NCI-H2196 (cell line): ENCODE results near the gene MACROD2.

Experiments used
- DNase-seq: peaks from one replicate; lab custom pipeline; 2025; ENCODE audit not compliant: unreplicated experiment; lab: John Stamatoyannopoulos, UW

Gene MACROD2

DNA sequence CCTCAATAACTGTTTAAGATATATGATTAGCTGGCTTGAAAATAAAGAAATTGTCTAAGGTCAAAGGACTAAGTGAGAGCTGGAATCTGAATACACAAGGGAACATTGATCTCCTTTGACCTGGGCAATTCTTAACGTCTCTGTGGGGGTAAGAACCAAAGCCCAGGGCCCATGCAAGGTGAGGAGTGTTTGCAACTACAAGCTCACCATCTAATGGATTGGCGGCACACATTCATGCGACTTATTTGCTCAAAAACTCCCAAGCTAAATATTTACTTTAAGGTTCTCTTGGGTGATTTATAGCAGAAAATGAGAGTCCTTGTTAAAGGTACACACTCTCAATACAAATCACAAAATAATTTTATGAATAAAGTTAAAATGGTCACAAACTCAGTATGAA is 734.1 kb downstream of the MACROD2 start:
- no peak for DNase-seq

DNA sequence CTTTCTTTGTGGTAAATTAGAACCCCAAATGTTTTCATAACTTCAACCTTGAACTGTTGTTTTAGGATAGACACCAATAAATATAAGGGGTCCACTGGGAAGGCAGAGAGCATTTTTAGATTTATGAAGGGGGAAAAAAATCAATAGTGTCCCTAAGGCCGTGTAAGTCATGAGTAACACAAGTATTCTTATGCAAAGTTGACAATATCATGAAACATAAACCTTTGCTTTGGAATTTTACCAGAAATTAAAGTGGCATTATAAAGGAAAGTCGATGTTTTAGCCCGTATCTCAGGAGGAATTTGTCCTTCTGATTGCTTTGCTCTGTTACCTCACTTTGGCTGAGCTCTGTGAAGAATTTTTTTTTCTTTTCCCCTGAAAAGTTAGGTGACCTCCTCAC is 737.0 kb downstream of the MACROD2 start:
- no peak for DNase-seq

DNA sequence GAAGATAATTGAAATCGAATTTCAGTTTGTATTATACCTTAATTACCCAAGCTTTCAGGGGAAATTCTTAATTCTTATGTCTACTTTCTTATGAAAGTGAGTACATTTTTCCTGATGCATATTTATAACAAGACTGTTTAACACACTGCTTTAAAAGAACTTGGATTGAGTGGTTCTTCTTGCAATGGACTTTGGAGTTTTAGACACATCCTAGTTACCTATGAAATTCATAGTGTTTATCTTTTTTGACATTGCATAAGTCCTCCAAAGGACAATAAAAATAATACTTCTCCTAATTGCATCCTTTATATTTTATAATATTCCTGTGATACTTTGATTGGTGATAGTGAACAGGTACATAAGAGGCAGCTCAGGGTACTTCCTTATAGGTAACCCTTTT is 737.7 kb downstream of the MACROD2 start:
- DNase-seq: no peak

GRCh38 chr20:14740380-14740779 is 745.1 kb downstream of the MACROD2 start:
- no peak for DNase-seq

DNA sequence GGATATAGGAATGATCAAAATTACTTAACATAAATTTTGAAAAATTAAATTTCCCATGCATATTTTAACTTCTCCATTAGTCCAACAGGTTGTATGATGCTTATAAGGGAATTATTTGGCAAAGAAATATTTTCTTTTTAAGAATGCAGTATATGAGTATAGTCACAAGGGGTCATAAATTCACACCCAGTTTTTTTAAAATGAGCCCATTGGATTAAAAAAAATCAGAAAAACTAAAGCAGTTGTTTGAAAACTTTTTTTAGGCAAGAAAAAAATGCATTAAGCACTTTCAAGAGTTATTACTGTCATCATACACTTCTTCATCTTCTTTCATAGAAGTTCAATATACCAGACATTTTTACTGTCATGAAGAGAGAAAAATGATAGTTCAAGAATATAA is 746.3 kb downstream of the MACROD2 start:
- no peak for DNase-seq

GRCh38 chr20:14744723-14745122 is 749.4 kb downstream of the MACROD2 start:
- DNase-seq: no peak

DNA sequence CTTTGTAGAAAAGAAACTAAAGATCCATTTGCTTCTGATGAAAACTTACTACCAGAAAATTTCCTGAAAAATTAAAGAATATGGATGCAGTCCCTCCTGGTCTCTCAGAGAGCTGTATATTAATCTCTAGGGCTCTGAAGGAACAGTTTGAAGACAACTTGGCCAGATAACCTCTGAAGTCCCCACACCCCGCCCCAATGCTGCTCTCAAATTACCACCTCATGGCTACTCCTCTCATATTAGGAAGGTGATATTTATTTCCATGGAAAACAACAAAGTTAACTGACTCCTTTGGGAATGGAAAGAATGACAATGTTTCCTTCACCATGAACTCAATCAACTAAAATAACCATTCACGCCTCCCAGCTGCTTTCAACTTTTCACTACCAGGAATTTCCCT is 750.5 kb downstream of the MACROD2 start:
- DNase-seq: no peak

DNA sequence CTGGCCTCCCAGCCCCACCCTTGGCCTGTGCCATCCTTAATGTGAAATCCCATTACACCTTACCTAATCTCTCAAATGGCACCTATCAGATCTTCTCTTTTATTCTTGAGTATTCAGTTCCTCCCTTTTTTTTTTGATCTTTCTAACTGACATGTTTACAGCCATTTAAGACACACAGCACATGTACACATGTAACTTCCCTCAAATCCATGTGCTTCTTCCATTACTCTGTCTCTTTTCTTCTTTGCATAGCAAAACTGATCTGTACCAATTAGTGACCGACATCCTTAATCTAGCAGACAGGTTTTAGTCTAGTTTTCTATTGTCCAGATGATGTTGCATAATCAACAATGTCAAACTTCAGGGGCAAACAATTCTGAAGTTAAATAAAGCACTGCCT is 755.9 kb downstream of the MACROD2 start:
- no peak for DNase-seq

- DNase-seq: no peak
These were observed 762.4 kb downstream of the MACROD2 start for GRCh38 chr20:14757728-14758127.

GRCh38 chr20:14758356-14758755 is 763.0 kb downstream of the MACROD2 start:
- DNase-seq: no peak

GRCh38 chr20:14759979-14760378 is 764.7 kb downstream of the MACROD2 start:
- no peak for DNase-seq

DNA sequence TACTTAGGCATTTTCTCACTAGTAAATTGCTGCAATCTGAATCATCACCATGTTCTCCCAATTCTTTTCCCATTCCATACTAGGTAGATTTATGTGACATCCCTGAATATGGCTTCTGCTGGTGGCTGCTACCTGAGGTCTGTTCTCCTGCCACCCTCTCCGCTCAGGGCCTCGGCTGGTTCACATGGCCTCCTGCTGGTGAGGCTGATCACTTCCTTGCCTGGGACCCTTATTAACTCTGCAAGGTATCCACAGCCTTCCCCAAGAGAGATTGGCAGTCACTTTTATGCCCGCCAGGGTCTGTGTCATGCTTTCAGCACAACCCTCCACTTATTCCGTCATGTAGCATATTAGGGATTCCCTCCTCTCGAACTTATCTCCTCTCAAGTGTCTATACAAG is 766.6 kb downstream of the MACROD2 start:
- DNase-seq: no peak

DNA sequence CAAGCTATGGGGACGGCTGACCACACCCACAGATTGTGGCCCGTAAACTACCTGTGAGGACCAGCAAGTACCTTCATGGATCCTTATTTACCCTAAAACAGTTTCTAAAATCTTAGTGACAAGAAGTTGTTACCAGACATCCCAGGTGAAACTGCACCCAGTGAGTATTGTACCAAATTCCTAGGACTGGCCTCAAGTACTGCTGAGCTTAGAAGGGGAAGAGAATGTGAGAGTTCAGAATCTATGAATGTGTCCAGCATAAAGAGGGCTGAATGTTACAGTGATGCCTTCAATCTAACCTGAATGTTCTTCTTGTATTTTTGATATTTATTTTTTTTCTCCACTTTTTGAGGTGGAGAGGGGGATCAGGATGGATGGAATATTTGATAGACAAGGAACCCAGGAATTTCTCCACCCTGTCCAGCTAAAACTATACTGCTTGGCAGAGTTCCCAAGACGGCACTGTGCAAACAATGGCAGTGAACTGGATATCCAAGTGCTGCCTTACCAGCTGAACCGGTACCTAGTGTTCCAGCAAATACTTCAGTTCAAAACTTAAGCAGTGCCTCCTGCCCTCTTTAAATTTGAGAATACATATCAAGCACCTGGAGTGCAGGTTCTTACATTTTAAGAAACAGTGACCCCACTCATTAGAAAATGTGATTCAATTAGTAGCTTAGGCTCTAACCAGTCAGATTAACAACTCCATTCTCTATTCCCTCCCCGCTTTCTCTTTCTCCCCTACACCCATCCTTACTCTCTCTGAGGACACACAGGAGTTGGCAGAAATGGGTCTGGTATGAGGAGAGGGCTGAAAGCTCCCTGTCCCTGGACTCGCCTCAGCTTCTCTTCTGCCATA is 769.4 kb downstream of the MACROD2 start:
- DNase-seq: peak; percentile 42

DNA sequence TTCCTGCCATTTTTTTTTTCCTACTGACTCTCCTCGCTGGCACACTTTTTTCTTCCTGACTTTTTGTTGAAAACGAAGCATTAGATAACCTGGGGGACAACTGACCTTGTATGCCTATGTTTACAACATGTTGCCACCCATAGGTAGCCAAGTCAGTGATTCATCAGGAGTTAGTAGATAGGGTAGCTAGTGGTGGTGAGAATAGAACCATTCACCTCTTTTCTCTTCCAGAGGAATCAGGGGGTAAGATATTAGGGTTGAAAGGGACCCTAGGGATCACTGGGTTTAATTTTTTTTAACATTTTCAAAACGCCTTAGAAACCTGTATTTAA is 770.0 kb downstream of the MACROD2 start:
- no peak for DNase-seq

DNA sequence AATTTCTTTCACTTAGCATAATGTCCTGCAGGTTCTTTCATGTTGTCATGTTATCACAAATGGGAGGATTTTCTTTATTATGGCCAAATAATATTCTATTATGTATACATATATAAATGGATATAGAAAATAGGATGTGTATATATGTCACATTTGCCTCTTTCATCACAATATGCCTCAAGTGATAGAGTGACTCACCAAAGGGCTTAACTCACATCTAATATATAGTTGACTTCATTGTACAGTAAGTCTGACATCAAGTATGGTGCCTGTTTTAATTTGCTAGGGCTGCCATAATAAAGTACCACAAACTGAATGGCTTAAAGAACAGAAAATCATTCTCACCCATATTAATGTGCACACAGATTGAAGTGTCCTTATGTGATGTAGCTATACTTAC is 778.2 kb downstream of the MACROD2 start:
- no peak for DNase-seq

DNA sequence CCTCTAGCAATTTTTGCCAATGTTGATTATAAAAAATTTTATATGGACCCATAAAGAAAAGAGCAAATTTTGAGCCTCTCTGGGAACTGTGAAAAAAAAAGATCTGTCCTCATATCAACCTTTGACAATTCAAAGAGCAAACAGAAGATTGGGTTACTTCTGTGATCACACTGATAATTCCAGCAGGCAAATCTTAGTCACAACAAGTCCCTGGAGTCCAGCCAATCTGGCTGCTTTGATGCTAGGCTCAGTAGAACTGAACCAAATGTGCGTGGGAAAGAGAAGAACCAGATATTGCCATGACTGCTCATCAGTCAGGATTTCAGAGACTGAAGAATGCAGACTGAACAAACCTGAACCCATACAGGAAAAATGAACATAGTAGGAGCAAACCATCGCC is 780.5 kb downstream of the MACROD2 start:
- DNase-seq: peak; percentile 71

GRCh38 chr20:14777591-14777990 is 782.3 kb downstream of the MACROD2 start:
- no peak for DNase-seq

DNA sequence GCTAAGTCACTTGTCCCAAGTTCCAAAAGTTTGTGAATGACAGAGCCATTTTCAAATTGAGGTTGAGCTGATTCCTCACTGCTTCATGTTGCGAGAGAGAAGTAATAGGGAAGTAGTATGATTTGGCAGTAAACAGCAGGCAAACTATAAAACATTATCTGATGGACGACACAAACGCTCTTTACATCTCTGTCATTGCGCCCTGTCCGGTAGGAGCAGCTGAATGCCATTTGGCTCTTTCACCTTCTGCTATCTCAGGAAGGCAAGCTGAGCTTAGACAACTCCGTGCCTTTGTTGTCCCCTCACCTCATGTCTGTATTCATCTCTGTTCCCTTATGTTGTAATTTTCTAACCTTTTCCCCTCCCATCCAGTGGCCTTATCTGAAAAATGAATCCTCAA is 782.8 kb downstream of the MACROD2 start:
- DNase-seq: no peak

GRCh38 chr20:14778875-14779274 is 783.6 kb downstream of the MACROD2 start:
- no peak for DNase-seq

DNA sequence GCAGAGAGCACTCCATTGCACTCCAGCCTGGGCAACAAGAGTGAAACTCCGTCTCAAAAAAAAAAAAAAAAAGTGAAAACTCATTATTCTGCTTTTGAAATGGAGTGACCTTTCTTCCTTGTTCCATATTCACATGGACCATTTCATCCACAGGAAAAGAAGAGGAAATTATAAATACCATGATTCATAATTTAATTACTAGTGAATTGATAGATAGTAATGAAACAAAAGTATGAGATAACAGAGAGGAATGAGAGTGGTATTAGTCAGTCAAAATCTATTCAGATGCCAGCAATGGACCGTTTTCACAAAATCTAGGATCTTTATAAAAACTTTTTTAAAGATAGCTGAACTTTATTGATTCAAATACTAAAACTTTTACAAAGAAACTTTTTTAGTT is 785.2 kb downstream of the MACROD2 start:
- no peak for DNase-seq

- no peak for DNase-seq
These were observed 787.4 kb downstream of the MACROD2 start for GRCh38 chr20:14782731-14783130.

GRCh38 chr20:14783766-14784165 is 788.5 kb downstream of the MACROD2 start:
- DNase-seq: no peak

GRCh38 chr20:14785065-14785743 is 789.9 kb downstream of the MACROD2 start:
- DNase-seq: no peak
